Stimulated activated CD4-positive, alpha-beta T cell treated with anti-CD3 and anti-CD28 coated beads, Interleukin-4, amount 100 ng/mL, for 24 hours (primary cell): ENCODE measurements around the gene H1-8.

Experiments
- DNase-seq: peaks from one replicate; pipeline ENCODE4 v3.0.0-alpha.2; 2020

Gene H1-8

GRCh38 chr3:129596194-129597086 is 53.5 kb downstream of the H1-8 start:
- no peak for DNase-seq

- DNase-seq = no peak
These were observed 54.4 kb downstream of the H1-8 start for GRCh38 chr3:129597087-129597999.

GRCh38 chr3:129598000-129598381 is 55.0 kb downstream of the H1-8 start:
- DNase-seq = no peak

GRCh38 chr3:129598484-129598883 is 55.5 kb downstream of the H1-8 start:
- DNase-seq = no peak

- DNase-seq = no peak
These were observed 56.1 kb downstream of the H1-8 start for GRCh38 chr3:129599073-129599472.

- DNase-seq = no peak
These were observed 56.6 kb downstream of the H1-8 start for GRCh38 chr3:129599607-129600006.

GRCh38 chr3:129600348-129600747 is 57.4 kb downstream of the H1-8 start:
- no peak for DNase-seq
